Fibroblast of the aortic adventitia (primary cell): Measurements from ENCODE around the gene SMARCD3. TPM values are rescaled to one million over a fixed set of nuclear protein-coding genes. Genes with fewer than 3 reads are reported as not detected.

Experiments
- DNase-seq: peaks from one replicate; pipeline ENCODE4 v3.0.0-alpha.2; 2010; ENCODE audit warnings: low read depth
- H3K4me3 ChIP-seq: 2 replicates; pipeline ENCODE4 v1.5.1; 2011; ENCODE audit warnings: low read depth, mild to moderate bottlenecking, control low read depth, low read length, moderate library complexity
- total RNA-seq: library from RNA; depleted of rRNA; stranded (reverse); fragments of >200 nt; gene quantifications from 2 replicates; pipeline ENCODE4 v1.2.3, GENCODE V29; 2012; ENCODE audit warnings: low replicate concordance
- TF ChIP-seq, protein P1 (sequence below): IDR thresholded peaks from 2 replicates; pipeline ENCODE4 v1.5.1; 2011; ENCODE audit warnings: mild to moderate bottlenecking, low read length, control low read depth, inconsistent platforms; ENCODE audit not compliant: insufficient read depth

The SMARCD3 gene
- total RNA-seq, 1 donor: 44.9 TPM

DNA sequence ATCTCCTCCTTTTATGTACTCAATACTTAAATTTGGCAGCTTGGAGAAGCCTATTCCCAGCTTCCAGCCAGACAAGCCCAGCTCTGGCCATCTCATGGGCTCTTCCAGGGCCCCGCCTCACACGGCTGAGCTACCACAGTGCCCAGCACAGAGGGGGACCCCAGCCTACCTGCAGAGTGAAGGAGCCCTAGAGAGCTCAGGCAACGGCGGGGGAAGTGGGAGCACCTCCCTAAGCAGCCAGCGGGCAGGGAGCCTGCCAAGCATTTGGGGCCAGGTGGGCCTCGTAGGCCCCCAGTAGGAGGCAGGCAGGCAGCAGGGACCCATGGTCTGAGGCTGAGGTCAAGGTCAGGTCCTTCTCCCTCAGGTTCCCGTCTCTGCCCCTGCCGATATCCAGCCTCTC, 29.1 kb upstream of the SMARCD3 start:
- H3K4me3 ChIP-seq: no peak overlapping the region
- no peak for DNase-seq
- TF ChIP-seq, protein P1, sequence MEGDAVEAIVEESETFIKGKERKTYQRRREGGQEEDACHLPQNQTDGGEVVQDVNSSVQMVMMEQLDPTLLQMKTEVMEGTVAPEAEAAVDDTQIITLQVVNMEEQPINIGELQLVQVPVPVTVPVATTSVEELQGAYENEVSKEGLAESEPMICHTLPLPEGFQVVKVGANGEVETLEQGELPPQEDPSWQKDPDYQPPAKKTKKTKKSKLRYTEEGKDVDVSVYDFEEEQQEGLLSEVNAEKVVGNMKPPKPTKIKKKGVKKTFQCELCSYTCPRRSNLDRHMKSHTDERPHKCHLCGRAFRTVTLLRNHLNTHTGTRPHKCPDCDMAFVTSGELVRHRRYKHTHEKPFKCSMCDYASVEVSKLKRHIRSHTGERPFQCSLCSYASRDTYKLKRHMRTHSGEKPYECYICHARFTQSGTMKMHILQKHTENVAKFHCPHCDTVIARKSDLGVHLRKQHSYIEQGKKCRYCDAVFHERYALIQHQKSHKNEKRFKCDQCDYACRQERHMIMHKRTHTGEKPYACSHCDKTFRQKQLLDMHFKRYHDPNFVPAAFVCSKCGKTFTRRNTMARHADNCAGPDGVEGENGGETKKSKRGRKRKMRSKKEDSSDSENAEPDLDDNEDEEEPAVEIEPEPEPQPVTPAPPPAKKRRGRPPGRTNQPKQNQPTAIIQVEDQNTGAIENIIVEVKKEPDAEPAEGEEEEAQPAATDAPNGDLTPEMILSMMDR: no peak

DNA sequence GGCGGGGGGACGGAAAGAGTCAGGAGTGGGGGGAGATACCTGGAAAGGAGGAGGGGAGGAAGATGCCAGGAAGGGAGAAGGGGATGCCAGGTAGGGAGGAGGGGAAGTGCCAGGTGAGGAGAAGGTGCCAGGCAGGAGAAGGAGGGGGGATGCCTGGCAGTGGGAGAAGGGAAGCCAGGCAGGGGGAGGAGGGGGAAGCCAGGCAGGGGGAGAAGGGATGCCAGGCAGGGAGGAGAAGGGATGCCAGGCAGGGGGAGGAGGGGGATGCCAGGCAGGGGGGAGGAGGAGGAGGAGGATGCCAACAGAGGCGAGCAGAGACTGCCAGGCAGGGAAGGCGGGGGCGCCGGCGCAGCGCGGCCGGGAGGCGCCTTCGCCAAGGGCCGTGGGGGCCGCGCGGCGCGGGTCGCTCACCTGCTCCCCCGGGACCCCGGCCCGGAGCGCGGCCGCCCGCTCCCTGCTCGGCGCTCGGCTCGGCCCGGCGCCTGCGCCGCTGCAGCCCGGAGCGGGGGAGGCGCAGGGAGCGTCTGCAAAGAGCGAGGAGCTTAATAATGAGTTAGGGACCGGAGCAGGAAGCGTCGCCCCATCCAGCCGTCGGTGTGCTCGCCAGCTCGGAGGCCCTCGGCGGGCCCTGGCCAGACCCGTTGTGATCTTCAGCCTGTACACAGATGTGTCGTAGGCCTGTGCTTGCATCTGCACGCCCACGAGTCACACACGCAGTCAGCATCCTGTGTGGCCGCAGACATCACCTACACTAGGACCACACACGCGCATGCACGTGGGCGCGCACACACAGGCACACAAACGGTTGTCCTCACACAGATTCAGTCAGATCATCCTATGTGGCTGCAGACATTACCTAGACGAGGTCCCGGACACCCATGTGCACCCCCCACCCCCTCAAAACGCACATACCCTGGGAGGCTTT, 28.4 kb upstream of the SMARCD3 start:
- TF ChIP-seq, protein P1: no peak
- DNase-seq: peak; percentile 64
- H3K4me3 ChIP-seq: peak overlapping the region; percentile 65

DNA sequence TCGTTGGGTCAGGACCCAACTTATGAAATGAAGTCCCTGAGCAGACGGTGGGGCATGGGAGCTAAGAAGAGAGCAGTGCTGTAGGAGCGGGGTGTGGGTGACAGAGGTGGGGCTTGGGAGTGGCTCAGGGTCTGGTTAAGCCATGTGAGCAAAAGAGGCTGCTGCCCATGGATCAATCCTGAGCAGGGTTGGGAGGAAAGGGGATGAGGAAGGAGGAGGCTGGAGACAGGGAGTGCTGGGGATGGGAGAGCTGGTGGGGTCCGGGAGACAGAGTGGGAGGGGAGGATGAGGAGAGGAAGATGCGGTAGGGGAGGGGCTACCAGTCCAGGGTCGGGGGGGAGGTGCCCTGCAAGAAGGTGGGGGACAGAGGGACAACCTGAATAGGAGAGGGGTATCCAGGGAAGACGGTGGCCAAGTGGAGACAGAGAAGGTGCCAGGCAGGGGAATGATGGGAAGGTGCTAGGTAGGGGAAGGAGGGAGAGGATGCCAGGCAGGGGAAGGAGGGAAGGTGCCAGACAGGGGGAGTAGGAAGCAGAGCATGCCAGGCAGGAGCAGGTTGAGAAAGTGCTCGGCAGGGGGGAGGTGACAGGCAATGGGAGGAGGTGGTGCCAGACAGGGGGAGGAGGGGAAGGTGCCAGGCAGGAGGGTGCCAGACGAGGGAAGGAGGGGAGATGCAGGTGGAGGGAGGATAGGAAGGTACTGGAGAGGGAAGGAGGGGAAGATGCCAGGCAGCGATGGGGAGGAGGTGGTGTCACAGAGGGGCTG, 27.5 kb upstream of the SMARCD3 start:
- TF ChIP-seq, protein P1: no peak
- DNase-seq: no peak
- peak overlapping the region; percentile 65 for H3K4me3 ChIP-seq

DNA sequence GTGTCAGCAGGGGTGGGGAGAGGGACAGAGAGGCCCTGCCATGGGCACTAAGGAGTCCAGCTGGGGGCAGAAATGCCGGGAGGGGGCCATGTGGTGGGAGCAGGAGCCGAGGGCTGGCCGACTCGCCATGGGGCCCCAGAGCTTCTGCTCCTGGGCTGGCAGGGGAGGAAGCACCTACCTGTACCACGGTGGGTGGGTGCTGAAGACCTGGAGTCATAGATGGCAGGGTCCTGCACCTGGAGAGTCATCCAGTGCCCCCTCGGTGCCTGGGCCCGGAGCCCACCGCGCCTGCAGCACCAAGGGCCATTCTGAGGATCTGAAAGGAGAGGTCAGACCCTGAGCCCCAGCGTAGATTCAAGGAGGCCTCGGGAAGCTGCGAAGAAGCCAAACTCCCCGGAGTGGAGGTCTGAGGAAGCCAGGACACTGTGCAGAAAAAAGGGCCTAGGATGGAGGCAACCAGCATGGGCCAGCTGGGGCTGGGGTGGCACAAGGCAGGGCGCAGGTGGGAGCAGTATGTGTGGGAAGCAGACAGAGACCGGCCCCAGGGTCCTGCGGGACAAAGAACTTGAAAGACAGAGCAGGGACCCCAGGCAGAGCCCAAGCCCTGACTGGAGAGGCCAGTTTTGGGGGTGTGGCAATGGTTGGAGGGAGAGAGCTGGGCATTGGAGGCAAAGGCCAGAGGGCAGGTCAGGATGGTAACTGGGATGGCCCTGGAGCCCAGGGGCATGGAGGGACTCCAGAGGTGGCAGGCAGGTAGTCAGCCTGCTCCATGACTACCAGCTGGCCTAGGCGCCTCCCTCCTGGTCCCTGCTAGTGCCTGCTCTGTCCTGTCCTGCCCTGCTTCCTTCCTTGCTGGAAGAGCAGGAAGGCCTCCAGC, 26.7 kb upstream of the SMARCD3 start:
- H3K4me3 ChIP-seq: no peak overlapping the region
- TF ChIP-seq, protein P1: no peak
- no peak for DNase-seq

DNA sequence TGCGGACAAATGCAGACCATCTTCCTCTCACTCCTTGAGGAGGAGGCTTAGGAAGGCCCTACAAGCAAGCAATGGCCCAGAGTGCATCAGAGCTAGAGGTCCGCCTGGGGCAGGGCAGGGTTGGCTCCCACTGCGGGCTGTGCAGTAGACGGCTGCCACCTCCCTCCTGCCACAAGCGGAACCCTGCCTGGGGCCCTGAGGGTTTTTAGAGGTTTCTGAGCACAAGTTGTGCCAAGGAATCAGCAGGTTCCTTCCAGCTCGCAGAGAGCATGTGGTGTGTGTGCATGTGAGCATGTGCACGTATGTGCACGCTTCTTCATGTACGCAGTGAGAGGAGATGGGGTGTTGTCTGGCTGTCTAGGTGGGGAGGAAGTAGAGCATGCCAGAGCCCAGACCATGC, 25.9 kb upstream of the SMARCD3 start:
- H3K4me3 ChIP-seq: no peak overlapping the region
- TF ChIP-seq, protein P1: no peak
- no peak for DNase-seq
